Cardiac fibroblast (primary cell): ENCODE measurements around the gene PRCD.
A peak's percentile ranks its signal among the peaks of the same experiment; 100 is the strongest.

Source experiments
- DNase-seq, 2 donors: peaks; one replicate each; pipeline versions ENCODE4 v3.0.0 to v3.0.0-alpha.2; 2010; ENCODE audit warnings: low read depth in 2 of 2
- H3K4me3 ChIP-seq, 2 donors: replicated peaks in 1 of 2; 1 replicate in 1 of 2; 2 replicates in 1 of 2; pipeline ENCODE4 v1.5.1; 2011; ENCODE audit warnings: low read depth in 2 of 2, low read length in 2 of 2, mild to moderate bottlenecking in 2 of 2, moderate library complexity in 1 of 2
- TF ChIP-seq, protein P1 (sequence below): IDR thresholded peaks from one replicate; pipeline ENCODE4 v1.5.1; 2011; ENCODE audit warnings: low read depth, mild to moderate bottlenecking, low read length, inconsistent platforms

Gene PRCD

DNA sequence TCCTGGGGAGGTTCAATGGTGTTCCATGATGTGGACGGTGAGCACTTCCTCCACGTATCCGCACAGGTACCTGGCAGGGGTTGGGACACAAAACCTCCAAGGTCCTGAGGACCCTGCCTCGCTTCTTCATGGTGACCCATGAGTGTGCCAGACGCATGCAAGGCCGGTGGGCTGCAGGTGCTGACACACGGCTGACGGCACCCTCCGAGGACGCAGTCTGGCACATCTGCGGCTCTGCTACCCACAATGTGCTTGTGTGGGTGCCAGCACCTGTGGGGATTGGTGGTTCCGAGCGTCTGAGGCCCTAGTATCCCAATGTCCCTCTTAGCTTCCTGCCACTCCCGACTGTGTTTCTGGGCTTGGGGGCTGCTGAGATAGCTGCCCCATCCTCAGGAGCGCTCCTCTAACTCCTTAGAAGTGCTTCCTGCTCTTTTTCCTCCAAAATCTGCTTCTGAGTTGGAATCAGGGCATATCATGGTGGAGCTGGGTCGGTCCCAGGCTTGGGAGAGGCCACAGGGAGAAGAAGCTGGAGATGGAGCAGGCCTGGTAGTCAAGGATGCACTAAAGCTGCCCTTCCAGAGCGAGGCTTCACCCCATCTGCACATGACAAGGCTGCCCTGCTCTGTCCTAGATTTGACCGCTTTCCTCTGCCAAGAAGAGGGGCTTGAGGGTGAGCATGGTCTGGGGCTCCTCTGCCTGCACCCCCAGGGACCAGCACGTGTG lies 3.9 kb upstream of the PRCD start:
- TF ChIP-seq, protein P1, sequence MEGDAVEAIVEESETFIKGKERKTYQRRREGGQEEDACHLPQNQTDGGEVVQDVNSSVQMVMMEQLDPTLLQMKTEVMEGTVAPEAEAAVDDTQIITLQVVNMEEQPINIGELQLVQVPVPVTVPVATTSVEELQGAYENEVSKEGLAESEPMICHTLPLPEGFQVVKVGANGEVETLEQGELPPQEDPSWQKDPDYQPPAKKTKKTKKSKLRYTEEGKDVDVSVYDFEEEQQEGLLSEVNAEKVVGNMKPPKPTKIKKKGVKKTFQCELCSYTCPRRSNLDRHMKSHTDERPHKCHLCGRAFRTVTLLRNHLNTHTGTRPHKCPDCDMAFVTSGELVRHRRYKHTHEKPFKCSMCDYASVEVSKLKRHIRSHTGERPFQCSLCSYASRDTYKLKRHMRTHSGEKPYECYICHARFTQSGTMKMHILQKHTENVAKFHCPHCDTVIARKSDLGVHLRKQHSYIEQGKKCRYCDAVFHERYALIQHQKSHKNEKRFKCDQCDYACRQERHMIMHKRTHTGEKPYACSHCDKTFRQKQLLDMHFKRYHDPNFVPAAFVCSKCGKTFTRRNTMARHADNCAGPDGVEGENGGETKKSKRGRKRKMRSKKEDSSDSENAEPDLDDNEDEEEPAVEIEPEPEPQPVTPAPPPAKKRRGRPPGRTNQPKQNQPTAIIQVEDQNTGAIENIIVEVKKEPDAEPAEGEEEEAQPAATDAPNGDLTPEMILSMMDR = no peak
- DNase-seq = no peak
- peak overlapping the region; percentile 66 to 68 for H3K4me3 ChIP-seq

DNA sequence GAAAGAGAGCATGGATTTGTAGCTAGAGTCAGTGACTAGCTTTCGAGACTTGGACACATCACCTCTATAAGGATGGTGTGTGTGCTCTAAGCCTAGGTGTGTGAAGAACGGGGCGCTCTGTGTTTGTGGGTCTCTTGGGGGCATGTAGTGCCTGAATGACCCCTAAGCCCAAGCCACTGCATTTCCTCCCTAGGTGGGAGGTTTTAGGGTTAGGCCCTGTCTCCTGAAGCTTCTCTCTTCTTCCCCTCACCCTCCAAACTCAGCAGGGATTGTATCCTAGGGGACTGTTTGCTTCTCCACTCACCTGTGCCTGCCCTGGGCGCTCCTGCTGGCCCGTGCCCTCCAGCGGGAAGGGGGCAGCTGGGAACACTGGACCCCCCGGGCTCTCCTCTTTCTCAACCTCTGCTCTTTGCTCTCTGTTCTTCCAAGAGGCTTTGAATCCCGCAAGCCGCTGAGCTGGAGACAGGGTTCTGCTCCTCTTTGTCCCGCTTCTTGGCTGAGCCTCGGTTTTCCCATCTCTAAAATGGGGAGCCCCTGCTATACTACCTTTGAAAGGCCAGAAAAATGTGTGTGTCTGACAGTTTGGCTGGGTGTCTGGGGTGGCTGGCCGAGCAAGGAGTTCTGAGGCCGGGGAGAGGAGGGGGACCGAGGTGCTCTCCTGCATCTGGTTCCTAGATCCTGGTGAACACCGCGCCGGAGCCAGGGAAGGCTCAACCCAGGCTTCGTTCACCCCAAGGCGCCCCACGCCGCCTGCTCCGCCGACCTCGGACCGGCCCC lies 3.1 kb upstream of the PRCD start:
- DNase-seq = no peak
- TF ChIP-seq, protein P1 = no peak
- H3K4me3 ChIP-seq = peak overlapping the region; percentile 66 to 68

DNA sequence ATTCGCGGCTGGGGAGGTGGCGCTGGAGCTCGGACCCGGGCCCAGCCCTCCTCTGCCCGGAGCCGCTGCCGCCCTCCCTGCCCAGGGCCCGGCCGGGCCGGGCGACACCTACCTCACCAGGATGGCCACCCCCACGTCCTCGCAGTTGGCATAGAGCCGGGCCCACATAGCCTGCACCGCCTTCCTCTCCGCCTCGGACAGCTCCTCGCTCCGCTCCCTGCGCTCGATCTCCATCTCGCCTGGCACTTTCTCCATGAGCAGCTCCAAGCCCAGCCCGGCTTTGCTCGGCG lies 2.6 kb upstream of the PRCD start:
- H3K4me3 ChIP-seq = peak overlapping the region; percentile 66 to 68
- DNase-seq = peak in 1 of 2 donors; percentile 53
- TF ChIP-seq, protein P1 = no peak

DNA sequence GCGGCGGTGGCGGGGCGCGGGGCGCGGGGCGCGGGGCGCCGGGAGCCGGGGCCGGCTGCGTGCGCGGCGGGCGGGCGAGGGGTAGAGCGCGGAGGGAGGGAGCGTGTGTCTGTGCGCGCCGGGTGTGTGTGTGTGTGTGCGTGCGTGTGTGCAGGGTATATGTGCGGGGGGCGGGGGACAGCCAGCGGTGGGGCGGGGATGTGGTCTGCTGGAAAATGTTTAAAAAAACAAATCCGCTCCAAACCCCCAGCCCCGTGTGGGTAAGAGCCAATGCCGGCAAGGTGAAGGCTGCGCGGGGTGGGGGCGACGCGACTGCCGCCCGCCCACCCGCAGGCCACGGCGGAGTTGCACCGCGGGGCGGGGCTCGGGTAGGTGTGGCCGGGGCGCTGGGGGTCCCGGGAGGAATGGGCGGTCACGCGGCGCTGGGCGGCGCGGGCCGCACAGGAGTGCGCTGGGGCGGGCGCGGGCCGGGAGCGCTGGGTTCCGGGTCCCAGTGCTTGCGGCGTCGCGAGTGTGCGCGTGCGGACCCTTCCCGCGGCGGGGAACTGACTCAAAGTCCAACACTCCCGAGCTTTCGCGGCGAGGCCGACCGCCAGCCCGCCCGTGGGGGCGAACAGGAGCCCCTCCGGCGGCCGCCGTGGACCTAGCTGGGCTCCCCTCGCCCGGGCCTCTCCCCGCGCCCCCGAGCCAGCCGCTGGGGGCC lies 2.1 kb upstream of the PRCD start, which contains the start of gene CYGB:
TSS of gene CYGB (minus strand) at position 132 of the 703 bp plus-strand sequence. CDS start 167 bp downstream, outside the sequence.
- DNase-seq = peak; percentile 62 to 88
- TF ChIP-seq, protein P1 = no peak
- H3K4me3 ChIP-seq = peak within 1 kb of the TSS; percentile 66 to 68

DNA sequence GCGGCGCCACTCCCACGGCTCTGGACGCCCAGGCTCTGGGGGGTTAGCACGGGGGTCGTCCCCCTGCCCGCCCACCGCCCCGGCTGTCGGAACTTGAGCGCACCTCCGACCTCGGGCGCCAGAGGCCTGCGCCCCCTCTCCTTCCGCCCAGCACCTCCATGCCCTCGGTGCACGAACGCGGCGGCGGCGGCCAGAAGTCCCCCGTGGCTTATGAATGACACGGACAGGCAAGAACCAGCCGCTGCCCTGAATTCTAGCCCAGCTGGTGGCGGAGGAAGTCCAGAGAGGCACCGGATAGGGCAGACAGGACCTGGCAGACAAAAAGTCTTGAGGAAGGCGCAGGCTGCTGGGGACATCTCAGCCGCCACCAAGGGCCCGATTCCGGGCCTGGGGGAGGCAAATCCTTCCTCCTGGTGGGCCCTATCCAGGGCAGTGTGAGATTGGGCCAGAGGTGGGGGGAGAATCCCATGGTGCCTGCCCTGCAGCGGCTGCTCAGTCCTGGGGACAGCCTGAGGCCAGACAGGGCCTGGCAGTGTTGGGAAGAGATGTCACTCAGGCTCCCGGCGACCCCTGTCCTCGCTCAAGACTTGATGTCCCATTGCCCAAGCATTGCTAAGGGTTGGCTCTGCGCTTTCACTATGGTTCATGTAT lies 1.4 kb upstream of the PRCD start:
- H3K4me3 ChIP-seq = peak overlapping the region; percentile 44 to 68
- no peak for DNase-seq
- TF ChIP-seq, protein P1 = no peak

DNA sequence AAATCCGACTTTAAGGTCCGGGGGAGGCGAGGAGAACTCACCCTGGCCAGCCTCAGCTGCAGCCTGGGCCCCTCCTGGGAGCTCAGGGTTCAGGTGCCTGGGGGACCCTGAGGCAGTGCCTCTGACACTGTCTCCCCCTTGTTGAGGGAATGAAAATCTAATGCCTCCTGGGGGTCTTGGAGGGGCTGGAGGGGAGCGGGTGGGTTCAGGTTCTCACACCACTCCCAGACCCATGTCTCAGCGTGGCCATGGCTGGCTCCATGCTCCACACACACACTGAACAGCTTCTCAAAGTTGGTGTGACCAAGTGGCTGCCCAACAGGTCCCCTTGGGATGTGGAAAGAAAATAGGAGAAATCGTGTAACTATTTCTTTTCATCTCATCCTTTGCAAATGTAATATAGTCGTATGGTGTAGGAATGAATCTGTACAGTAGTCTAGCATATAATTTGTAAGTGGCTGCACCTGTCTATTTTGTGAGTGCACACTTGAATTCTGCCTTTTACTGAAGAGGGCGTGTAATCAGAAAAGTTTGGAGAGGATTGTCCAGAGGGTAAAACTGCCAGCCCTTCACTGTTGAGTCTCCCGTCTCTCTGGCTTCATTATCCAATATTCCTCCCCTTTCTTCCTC lies 788 bp upstream of the PRCD start:
- DNase-seq = no peak

More for the DNA sequence above, 788 bp upstream of the PRCD start:
- TF ChIP-seq, protein P1 = no peak
- H3K4me3 ChIP-seq = peak overlapping the region in 1 of 2 donors; percentile 68
